WTC11 (cell line): ENCODE results near the gene TMED5.

Source experiments
- ATF3 ChIP-seq: sonication (generic); formaldehyde crosslinking; conservative IDR thresholded peaks from 2 replicates; pipeline ENCODE4 v1.8.1; 2022; ENCODE audit warnings: mild to moderate bottlenecking, missing genetic modification reagents
- CBFB ChIP-seq: sonication (generic); formaldehyde crosslinking; IDR thresholded peaks from 2 replicates; pipeline ENCODE4 v1.8.1; 2022; ENCODE audit warnings: mild to moderate bottlenecking, low read depth, missing genetic modification reagents
- CTCF ChIP-seq: fragments of 200-600 bp; IDR thresholded peaks from 2 replicates; pipeline ENCODE4 v1.8.0; 2022; ENCODE audit warnings: antibody characterized with exemption
- ESRRA ChIP-seq: sonication (generic); formaldehyde crosslinking; IDR thresholded peaks from 2 replicates; pipeline ENCODE4 v1.8.1; 2022; ENCODE audit warnings: mild to moderate bottlenecking, missing genetic modification reagents, borderline replicate concordance
- IRF1 ChIP-seq: sonication (generic); formaldehyde crosslinking; IDR thresholded peaks from 2 replicates; pipeline ENCODE4 v1.8.0; 2023; ENCODE audit warnings: missing genetic modification reagents
- MAX ChIP-seq: sonication (generic); formaldehyde crosslinking; IDR thresholded peaks from 2 replicates; pipeline ENCODE4 v1.8.0; 2022; ENCODE audit warnings: mild to moderate bottlenecking, missing genetic modification reagents
- RELA ChIP-seq: sonication (generic); formaldehyde crosslinking; IDR thresholded peaks from 2 replicates; pipeline ENCODE4 v1.8.1; 2022; ENCODE audit warnings: missing genetic modification reagents, mild to moderate bottlenecking, borderline replicate concordance
- SMAD4 ChIP-seq: sonication (generic); formaldehyde crosslinking; IDR thresholded peaks from 2 replicates; pipeline ENCODE4 v1.8.0; 2022; ENCODE audit warnings: mild to moderate bottlenecking, missing genetic modification reagents

GRCh38 chr1:93199150-93199549 lies 18.9 kb upstream of the TMED5 start:
- no peak for TF ChIP-seq CTCF
- no peak for TF ChIP-seq CBFB (CRISPR knock-in tag)
- no peak for TF ChIP-seq ATF3 (CRISPR knock-in tag)
- no peak for TF ChIP-seq SMAD4 (CRISPR knock-in tag)
- TF ChIP-seq IRF1, result no peak
- TF ChIP-seq MAX (CRISPR knock-in tag), result no peak
- TF ChIP-seq RELA (CRISPR knock-in tag), result no peak
- no peak for TF ChIP-seq ESRRA (CRISPR knock-in tag)
